ENCODE data around the gene NTHL1.

DNA sequence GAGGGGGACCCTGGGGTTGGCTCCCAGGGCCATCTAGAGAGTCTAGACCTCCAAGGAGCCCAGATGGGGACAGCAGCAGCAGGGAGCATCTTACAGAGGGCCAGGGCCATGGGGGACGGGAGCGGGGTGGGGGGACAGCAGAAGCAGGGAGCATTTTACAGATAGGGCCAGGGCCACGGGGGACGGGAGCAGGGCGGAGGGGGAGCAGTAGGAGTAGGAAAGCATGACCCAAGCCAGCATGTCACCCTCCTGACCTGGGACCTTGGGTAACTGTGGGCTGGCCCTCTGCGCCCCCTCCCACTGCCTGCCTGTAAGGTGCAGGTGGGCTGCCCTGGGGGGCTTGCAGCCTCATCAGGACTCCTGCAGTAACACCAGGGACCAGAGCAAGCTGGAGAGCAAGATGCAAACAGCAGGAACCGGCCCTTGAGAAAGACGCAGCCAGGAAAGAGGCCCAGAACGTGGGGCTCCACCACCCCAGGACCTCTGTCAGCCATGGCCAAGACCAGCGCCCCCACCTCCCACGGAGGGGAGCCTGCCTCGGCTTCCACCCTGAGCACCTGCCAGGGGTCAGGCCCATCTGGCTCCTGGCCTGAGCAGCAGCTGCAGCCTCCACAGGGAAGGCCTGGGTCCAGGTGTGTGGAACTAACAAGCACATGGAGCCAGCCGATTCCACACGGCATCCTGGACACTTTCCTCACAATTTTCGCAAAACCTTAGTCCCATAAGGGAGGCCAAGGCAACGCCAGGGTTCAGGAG, 40.4 kb downstream of the NTHL1 start:
- TF ChIP-seq POLR2AphosphoS5 (IDR thresholded peaks at IDR 0.05; ENCODE audit: borderline replicate concordance, low read depth, low read length) (no peak), EZH2 (IDR thresholded peaks at IDR 0.05) (no peak), FOXP2 (optimal IDR thresholded peaks at IDR 0.05; ENCODE audit: control extremely low read depth, extremely low read length, insufficient read depth) (no peak)

Data from SK-N-MC (cell line).